Measurements from ENCODE around the gene GPRC5D.

The GPRC5D gene

DNA sequence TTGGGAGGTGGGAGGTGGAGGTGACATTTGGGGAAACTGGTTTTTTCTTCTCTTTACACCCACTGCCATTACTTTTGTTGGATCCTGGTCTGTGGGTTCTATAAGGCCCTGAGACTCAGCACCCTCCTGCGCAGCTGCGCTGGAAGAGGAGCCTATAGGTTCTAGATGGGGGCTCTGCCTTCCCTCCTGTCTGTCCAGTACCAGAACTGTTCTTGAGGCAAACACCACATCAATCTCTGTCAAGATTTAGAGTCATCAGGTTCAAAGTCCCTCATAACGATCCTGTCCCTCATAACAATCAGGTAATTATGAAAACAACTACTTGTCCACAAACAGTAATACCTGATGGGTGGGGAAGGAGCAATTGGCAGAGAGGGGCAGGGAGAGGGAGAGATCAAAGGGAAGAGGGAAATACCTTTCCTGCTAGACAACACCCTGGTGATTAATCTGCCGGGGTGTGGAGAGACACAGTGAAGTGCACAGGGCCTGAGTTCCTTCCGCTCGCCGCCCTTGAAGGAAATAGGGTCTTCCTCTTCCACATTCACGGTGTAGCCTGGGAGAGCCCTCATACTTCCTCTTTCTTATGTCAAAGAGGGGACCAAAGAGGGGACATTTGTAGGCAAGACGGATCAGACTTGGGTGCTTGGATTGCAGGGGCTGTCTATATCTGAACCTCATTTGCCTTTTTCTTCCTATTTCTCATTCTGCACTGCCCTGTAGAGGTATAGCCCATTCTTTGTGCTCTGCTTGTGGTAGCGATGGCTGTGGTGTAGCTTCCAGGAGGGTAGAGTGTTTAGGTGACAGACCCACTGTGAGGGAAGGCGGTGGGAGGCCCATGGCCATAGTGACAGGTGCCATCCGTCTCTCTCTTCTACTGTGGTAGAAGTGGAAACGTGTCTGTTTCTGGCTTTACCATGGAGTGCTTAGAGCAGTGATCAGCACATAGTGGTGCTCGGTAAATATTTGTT is 48.0 kb downstream of the GPRC5D start:
- no peak for DNase-seq

DNA sequence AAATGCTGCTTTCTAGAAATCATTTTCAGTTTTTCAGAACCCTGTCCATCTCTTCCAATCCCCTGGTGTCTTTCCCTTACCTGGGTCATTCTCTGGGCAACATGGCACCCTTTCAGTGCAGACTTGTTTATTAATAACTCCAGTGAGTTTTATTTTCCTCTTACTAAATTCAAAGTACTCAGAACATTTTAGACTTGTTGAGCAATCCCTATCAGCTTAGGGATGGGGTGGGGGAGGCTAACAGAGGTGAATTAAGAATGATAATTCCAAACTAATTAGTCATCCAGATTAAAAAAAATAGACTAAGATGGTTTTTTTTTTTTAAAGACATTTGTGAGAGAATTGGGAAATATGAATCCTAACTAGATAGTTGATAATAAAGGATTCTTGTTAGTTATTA is 49.9 kb downstream of the GPRC5D start:
- DNase-seq: no peak

DNA sequence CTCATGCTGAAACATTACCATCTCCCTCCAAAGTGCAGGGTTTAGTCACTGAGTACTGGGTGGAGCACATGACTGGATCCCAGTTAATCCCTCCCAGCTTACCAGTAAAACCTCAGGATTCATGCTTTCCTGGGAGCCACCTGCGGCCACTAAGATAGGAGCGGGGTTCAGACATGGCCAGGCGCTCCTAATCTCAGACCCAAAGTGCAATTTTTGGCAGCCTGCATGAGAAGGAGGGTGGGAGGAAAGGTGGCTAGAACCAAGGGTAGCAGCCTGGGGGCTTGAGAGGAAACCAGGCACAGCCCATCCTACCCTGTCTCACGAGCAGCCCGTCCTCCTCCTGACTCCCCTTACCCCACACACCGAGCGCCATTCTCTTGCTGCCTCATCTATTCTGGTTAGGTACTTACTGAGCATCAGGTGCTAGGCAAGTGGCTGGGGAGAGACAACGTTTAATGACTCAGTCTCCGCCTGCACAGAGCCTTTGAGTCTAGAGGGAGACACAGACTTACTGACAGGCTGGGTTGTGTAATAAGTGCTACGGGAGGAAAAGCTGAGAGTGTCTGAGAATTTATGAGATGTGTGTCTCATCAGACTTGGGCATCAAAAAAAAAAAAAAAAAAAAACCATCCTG is 50.7 kb downstream of the GPRC5D start:
- DNase-seq: no peak

DNA sequence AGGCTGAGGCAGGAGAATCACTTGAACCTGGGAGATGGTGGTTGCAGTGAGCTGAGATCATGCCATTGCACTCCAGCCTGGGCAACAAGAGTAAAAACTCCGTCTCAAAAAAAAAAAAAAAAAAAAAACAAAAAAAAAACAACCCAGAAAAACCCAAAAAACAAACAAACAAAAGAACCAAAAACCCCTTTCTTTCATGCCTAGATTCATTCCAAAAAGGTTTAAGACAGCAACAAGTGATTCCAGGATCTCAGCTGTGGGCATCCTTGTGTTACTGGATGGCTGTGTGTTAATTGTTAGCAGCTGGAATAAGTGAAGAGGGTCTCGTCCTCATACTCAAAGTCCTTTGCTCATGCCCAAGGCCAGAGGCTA is 51.2 kb downstream of the GPRC5D start:
- DNase-seq: no peak

DNA sequence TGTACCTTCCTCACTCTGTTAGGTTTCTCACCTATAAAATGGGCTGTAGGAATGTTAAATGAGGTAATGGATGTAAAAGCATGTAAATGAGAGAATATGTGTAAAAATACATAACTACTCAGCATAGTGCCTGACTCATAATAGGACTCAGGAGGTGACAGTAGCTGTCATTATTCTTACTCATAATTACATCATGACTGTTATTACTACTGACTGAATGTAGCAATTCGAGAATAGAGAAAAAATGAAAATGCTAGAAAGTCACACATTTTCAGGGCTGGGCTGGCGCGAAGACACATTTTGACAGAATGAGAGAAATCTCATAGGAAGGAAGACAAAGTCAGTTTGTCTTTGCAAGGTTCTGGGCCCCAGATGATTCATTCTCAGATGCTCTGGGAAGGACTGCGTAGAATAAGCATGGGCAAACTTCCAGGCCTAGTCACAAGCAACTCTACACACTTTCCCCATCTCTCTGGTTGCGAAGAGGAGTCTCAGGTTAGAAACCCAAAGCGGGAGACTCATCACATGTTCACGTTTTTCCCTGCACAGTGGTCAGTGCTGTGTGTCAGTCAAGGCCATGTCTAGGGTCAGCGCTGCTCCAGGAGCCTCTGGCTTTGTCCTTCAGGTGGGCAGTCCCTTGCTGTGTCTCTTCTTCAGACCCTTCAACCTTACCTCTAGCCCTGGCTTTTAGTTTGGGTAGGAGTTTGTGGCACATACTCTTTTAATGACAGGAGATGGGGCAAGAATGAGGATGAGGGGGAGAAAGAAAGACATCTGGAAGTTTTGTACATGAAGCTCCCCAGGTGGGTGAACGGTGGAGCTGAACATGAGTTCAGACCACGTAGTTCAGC is 52.2 kb downstream of the GPRC5D start:
- DNase-seq: no peak

DNA sequence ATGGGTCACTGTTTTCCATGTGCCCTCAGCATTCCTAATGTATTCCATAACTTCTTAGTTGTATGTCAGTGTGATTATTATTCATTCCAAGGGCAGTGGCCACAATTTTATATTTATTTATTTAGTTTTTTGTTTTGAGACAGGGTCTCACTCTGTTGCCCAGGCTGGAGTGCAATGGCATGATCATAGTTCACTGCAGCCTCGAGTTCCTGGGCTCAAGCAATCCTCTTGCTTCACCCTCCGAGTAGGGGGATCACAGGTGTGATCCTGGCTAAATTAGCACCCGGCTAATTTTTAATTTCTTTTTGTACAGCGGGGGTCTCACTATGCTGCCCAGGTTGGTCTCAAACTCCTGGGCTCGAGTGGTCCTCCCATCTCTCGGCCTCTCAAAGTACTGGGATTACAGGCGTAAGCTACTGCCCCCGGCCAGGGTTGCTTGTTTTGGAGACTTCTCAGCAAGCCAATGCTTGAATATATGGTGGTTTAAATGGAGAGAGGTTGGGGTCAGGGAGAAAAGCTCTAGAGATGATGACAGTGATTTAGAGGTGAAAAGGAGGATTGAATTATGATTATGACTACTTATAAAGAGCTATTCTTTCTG is 53.0 kb downstream of the GPRC5D start:
- DNase-seq: no peak

DNA sequence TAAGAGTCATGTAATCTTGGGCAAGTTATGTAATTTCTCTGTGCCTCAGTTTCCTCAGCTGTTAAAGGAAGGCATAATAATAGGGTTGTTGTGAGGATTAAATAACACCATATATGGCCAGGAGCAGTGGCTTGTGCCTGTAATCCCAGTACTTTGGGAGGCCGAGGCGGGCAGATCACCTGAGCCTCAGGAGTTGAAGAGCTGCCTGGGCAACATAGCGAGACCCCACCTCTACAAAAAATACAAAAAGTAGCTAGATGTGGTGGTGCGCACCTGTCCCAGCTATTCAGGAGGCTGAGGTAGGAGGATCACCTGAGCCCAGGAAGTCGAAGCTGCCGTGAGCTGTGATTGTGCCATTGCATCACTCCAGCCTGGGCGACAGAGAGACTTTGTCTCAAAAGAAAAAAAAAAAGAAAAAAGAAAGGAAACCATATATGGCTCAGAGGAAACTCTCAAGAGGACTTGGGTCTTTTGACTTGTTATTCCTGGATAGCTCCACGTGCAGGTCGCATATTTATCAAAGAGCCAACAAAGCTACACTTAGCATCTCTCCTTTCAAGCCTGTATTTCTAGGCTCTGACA is 53.7 kb downstream of the GPRC5D start:
- DNase-seq: no peak

DNA sequence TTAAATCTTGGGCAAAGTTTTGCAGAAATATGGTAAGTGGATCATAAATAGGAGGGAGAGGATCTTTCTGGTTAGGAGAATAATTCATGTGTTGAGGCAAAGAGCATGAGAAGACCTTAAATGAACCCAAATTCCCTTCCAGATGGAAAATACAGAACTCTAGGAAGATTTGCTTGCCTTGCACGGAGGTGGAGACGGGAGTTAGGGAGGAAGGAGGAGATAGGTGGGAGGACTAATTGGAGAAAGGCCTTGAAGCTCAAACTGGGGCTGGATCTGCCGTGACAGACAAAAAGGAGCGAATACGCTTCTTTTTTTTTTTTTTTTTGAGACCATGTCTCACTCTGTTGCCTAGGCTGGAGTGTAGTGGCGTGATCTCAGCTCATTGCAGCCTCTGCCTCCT is 54.7 kb downstream of the GPRC5D start:
- no peak for DNase-seq

DNA sequence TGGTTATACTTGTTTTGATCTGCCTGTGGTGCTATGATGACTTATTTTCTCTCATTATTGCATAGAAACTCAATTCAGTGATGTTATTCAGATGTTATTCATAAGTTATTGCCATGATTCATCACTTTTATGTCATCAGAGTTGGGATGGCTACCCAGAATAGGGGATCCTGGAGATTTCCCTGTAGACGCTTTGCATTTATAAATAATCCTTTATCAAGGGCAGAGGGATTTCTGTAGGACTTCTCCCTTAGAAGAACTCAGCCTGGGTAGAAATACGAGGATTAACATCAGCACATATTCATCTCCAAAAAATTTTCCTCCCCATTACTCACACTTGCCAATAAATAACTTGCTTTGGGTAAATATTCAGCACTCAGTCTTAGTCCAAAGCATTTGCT is 55.7 kb downstream of the GPRC5D start:
- no peak for DNase-seq

DNA sequence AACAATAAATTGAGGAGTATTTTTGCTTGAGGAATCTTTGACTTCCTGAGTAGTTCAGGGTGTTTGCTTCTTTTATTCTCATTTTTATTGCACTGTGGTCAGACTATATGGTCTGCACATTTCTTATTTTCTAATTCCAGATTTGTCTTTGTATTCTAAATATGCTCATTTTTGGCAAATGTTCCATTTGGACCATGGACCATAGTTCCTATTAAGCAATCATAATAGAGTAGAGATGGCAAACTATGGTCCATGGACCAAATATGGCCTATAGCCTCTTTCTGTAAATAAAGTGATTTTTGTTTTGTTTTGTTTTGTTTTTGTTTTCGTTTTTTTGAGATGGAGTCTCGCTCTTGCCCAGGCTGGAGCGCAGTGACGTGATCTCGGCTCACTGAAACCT is 58.5 kb downstream of the GPRC5D start:
- DNase-seq: no peak

DNA sequence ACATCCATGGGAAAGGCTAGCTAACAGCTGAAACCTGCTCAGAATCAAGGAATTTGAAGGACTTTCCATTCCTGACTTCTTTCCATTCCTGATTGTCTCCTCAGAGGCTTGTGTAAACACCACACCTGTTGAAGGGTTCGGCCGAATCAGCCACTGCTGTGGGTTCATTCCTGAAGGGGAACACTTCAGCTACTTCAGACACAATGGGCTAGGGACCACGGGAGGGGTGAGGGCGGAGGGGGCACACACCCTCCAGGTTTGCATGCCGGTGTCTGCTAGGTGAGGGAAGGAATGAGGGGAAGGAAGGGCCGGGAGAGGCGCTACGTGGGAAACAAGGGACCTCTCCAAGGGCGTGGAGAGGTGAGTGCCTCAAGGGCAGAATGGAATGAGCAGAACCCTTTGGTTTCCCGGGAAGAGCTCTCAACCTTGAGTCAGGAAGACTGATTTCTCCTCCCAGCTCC is 59.3 kb downstream of the GPRC5D start:
- peak; percentile 12 for DNase-seq

DNA sequence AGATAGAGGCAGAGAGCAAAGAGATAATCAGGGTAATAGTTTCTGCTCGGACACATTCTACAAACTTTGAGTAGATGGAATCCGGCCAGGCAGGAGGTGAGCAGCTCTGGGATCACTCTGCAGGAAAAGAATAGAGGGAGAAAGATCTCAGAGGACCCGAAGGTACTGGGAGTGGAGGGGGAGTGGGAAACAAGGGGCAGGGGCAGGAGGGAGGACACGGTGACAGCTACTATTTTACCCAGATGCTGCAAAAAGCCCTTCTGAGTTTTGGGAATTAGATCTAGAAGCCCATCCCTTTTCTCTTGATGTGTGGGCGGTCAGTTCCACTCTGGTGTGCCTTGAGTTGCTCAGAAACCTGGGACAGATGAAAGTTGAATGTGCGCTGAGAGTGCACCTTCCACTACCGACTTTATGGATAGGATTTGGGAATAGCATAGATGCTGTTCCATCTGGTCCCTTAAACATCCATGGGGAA is 60.1 kb downstream of the GPRC5D start:
- DNase-seq: no peak

DNA sequence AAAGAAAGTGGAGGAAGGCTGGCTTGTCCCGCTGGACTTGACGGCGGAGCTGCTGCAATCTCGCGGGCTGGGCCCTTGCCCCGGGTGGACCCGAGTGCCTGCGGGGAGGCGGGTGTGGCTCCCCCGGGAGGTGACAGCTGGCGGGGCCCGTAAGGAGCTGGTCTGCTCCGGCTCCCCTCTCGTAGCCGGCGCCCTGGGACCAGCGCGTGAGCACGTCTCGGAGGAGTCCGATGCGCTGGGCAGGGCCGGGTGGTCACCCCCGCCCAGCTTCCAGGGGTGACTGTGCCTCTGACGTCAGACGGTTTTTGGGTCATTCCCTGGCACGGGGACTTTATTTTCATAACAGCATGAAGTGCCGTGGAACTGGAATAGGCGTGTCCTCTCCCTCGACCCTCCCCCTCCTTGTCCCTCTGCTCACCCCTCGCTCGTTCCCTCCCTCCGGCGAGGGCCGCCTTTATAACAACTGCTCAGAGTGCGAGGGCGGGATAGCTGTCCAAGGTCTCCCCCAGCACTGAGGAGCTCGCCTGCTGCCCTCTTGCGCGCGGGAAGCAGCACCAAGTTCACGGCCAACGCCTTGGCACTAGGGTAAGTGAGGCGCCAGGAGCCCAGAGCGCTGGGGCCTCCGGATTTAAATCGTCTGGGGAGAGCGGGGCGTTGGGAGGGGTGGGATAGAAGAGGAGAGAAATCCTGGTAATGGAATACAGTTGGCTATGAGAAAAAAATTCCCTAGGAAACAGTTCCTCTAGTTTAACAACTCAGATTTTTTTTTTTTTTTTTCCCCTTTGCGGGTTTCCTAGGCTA is 60.7 kb downstream of the GPRC5D start, which contains the start of gene GPRC5A:
Gene GPRC5A, plus strand, starts transcription at position 483 of the 801 bp plus-strand sequence. CDS start 16,688 bp downstream, outside the sequence.
- DNase-seq: peak; percentile 44
